Measurements from ENCODE around the gene TNS3.
A peak's percentile ranks its signal among the peaks of the same experiment; 100 is the strongest.
"Not testable (repeated sequence)": the region's sequence is repeated elsewhere in the genome, so short reads cannot be mapped to it uniquely, and the experiment has no call there.

TNS3 gene

DNA sequence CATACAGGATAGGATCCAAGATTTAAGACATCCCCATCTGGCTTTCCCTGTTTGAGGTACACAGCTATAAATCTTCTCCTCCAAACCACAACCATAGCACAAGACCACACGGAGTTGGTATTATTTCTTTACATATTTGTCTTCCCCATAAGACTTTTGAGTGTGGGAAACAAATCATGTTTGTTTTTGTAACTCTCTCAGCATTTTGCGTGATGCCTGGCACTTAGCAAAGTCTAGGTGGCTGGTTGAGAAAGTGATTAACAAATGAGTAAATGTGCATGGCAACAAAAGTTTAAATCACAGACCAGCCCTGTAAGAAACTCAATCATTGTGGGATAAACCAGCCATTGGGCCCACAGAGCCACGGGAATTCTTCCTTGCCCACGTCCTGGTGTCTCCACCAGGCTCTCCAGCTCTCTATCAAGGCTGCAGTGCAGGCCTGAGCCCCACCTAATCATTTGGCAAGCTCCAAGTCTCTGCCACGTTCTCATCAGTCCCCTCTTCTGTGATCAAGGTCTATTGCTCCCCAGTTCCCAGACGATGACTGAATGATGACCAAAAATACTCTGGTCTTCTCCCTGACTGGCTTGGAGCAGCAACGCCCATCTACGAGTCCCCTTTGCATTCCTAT, 317.8 kb downstream of the TNS3 start:
- DNase-seq: no peak

DNA sequence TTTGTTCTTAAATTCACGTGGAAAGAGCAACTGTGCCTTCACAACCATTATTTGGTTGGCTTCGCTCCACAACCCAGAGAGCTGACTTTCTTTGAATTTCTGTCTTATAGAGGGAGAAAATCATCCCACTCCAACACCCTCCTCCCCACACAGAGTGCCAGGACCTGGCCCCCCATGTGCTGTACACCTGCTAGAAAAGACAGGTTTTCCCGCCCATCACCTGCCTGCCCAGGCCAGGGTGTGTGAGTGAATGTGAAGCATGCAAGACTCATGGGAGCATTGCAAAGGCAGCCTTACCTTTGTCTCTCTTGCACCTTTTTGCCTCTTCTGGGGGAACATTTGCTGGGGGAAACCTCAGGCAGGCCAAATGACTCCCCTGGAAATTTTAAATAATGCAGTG, 319.0 kb downstream of the TNS3 start:
- DNase-seq: no peak

GRCh38 chr7:47262160-47262559, 319.8 kb downstream of the TNS3 start:
- DNase-seq: not testable (repeated sequence)

DNA sequence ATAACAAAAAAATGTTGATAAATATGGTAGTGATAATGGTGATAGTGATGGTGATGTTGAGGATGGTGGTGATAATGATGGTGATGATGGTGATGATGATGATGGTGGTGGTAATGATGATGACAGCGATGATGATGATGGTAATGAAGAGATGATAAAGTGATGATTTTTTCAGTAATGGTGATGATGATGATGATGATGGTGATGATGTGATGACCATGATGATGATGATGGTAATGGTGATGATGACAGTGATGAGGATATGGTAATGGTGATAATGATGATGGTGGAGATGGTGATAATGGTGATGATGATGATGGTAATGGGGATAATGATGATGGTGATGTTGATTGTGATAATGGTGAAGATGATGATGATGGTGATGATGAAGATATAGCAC, 321.6 kb downstream of the TNS3 start:
- no peak for DNase-seq

DNA sequence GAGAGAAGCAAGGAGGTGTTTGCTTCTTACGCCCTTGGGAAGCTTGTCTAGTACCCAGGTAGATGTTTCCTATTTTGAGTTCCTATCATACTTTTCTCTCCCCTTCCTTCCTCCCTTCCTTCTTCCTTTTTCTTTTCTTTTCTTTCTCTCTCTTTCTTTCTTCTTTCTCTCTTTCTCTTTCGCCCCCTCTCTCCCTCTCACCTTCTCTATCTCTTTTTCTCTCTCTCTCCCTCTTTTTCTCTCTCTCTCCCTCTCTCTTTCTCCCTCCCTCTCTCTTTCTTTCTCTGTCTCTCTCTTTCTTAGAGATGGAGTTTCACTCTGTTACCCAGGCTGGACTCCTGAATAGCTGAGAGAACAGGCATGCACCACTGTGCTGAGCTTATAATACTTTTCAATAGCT, 322.2 kb downstream of the TNS3 start:
- no peak for DNase-seq

- no peak for DNase-seq
Observed at GRCh38 chr7:47258798-47259197, 323.1 kb downstream of the TNS3 start.

DNA sequence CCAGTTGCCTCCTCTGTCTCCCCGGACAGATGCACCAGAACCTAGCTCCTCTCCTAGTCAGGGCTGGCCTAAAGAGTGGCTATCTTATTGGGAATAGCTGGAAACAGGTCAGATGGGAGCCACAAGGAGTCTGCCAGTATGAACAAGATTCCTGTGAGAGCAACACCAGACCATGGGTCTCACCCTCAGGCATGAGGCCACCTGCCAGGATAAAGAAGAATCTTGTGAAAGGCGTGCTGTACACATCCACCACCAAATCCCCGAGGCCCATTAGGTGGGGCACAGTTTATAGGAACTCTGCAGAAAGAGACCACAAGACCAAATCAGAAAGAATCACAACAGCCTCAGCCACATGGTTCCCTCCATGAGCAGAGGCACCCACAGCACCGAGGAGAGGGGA, 325.9 kb downstream of the TNS3 start:
- no peak for DNase-seq

DNA sequence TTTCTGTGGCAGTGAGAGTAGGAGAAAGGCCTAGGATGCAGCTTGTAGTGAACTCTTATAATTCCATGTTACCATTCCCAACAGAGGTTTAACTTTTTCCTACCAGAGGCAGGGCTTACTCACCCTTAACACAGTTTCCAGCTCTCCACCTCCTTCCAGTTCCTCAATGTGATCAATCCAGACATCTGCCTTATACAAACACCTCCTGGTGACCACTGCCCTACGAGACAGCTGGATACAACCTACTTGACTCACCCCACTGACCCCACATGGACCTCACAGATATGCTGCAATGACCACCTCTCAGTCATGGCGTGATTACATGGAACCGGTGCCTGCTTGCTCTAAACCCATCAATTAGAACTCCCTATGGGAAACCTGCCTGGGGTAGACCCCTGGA, 326.5 kb downstream of the TNS3 start:
- no peak for DNase-seq

DNA sequence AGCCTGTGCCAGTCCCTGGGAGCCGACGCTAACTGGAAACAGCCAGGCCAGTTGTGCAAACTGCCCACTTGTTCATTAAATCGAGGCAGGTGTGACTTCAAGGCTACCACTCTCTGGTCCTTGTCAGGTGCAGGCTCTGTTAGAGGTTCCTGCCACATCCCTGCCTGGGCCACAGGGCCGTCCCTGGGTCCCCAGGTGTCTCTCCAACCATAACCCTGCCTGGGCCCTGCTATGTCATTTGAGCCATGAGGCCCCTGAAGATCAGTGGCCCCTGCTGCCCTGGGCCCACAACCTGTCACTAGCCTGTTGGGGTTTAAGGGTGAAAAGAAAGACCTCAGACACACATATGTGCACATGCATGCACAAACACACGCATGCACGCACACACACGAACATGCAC, 326.9 kb downstream of the TNS3 start:
- DNase-seq: no peak

- DNase-seq: peak; percentile 87
Observed at GRCh38 chr7:47254081-47254977, 327.6 kb downstream of the TNS3 start.

GRCh38 chr7:47253650-47254080, 328.2 kb downstream of the TNS3 start:
- DNase-seq: no peak

DNA sequence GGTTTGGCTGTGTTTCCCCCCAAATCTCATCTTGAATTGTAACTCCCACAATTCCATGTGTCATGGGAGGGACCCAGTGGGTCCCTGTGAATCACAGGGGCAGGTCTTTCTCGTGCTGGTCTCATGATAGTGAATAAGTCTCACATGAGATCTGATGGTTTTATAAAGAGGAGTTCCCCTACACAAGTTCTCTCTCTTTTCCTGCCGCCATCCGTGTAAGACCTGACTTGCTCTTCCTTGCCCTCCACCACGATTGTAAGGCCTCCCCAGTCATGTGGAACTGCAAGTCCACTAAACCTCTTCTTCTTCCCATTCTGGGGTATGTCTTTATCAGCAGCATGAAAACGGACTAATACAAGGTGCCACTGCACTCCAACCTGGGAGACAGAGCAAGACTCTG, 329.2 kb downstream of the TNS3 start:
- DNase-seq: no peak

DNA sequence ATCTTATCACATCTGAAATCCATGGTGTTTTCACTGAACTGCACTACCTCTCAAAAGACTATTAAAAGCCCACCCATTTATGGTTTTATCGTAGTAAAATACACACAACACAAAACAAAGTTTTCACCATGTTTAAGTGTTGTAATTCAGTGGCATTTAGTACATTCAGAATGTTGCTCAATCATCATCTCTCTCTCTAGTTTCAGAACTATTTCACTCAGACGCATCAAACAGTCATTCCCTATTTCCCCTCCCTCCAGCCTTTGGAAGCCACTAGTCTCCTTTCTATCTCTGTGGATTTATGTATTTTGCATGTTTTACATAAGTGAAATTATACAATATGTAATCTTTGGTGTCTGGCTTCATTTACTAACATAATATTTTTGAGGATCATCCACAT, 332.6 kb downstream of the TNS3 start:
- no peak for DNase-seq

DNA sequence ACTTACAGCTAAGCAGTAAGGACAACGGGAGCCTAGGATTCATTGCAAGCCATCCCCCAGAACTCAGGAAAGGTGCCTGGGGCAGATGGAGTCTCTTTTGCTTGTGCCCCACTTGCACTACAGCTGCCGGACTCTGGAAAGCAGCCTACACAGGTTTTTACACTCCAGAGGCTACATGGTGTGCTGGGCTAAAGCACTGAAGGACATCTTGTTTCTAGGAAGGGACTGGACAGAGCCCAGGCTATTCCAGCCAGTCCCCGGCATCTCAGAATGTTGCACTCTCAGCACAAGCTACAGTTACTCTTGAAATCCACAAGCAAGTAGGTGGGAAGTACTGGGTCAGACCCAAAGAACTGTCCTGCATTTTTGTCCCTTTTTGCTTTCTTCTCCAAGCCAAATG, 333.1 kb downstream of the TNS3 start:
- no peak for DNase-seq

DNA sequence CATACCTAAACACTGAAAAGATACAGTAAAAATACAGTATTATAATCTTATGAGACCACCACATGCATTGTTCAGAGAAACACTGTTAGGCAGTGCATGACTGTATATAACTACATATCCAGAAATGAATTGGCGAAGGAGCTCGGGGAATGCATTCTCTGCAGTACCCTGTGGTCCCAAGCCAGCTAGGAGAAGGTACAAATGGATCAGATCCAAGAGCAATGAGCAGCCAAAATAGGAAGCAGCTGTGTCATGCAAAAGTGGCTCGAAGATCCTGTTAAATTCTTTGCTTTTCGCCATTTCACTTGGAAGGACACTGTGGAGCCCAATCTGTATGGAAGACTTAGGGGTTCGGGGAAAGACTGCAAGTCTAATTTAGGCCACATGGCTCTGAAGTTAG, 334.8 kb downstream of the TNS3 start:
- DNase-seq: no peak

GRCh38 chr7:47244692-47245091, 337.2 kb downstream of the TNS3 start:
- no peak for DNase-seq

GRCh38 chr7:47241112-47242065, 340.5 kb downstream of the TNS3 start:
- DNase-seq: no peak

DNA sequence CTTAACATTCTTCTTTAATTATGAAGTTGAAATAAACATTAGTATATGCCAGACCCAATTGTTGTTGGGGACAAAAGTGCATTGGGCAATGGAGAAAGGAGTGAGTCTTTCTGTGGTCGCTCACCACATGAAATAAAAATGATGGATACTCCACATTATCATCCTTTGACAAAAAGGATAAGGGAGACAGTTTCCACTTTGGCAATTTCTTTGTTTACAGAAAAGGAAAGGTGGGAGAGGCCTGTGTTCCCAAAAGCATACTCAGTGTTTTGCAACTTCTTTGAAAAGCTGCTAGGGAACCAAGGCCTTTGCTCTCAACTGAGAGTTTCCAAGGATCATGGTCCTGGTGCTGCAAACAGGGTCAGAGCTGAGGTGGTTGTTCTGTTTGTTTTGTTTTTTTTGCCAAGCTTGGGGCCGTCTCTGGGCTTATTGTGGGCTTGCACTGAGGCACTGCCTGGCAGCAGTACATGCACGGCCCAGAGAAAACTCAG, 341.9 kb downstream of the TNS3 start:
- DNase-seq: no peak

GRCh38 chr7:47239034-47239433, 342.9 kb downstream of the TNS3 start:
- no peak for DNase-seq

GRCh38 chr7:47236480-47237129, 345.3 kb downstream of the TNS3 start:
- no peak for DNase-seq

DNA sequence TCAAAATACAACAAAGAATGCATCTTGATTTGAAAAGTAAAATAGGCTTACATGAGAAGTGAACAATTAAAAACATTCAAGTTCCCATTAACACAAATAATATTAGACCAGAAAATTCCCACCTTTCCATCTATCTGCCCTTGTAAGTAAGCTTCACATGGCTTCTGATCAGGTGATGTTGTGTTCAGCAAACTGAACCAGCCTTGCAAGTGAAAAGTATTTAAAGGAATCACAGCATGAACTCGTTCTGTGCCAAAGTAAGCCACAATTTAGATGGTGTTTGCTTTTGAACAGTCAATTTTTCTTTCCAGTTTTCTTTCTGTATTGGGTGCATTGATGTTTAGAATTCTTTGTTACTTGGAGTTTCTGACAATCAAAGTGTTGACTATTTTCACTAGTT, 347.9 kb downstream of the TNS3 start:
- no peak for DNase-seq

DNA sequence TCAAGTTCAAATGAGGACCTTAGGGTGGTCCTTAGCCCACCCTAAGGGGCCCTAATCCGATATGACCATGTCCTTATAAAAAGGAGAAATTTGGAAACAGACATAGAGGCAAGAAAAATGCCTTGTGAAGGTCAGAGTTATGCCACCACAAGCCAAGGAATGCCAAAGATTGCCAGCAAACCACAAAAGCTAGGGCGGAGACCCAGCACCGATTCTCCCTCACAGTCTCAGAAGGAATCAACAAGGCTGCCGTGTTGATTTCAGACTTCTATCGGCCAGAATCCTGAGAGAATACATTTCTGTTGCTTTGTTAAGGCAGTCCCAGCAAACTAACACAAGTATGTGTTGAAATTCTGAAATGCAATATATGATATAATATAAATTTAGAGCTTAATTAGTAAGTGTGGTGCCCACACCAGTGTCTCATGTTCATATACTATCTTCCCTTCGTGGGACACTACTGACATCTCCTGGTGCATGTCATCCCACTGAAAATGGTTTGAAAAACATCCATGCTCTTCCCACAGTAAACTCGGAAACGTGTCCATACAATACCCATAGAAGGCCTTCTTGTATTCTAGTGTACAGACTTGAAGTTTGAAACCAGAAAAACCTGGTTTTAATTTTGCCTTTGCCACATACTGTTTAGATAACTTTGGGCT, 349.0 kb downstream of the TNS3 start:
- no peak for DNase-seq

Measured in activated CD8-positive, alpha-beta memory T cell treated with anti-CD3 and anti-CD28 coated beads, Interleukin-2, amount 50 U/mL, for 48 hours (primary cell).